ENCODE data around the gene GRK5. TPM values are rescaled to one million over a fixed set of nuclear protein-coding genes. Genes with fewer than 3 reads are reported as not detected.
"Not testable (repeated sequence)": the region's sequence is repeated elsewhere in the genome, so short reads cannot be mapped to it uniquely, and the experiment has no call there.

The GRK5 gene
- total RNA-seq, 1 donor from 2014 or later, result 163 TPM

- Mint-ChIP-seq H3K9me3 (ENCODE audit: unreplicated experiment) (no peaks in the 10 kb centered on the region), H3K27me3 (ENCODE audit: unreplicated experiment) (peaks cover 7% of the 10 kb centered on the region), H3K27ac (ENCODE audit: unreplicated experiment) (peak overlapping the region; percentile 27), H3K36me3 (ENCODE audit: low read depth, unreplicated experiment) (peaks cover 20% of the 10 kb centered on the region), H3K4me1 (ENCODE audit: unreplicated experiment) (peaks cover 16% of the 10 kb centered on the region), H3K4me3 (ENCODE audit: unreplicated experiment) (peak overlapping the region; percentile 52)
- no peak for DNase-seq (ENCODE audit: low spot score)
- no peak for TF ChIP-seq CTCF (IDR thresholded peaks at IDR 0.05; ENCODE audit: unreplicated experiment)
Observed at GRCh38 chr10:119176166-119176565, 31.2 kb upstream of the GRK5 start.

- Mint-ChIP-seq H3K4me1 (ENCODE audit: unreplicated experiment) (peaks cover 16% of the 10 kb centered on the region), H3K9me3 (ENCODE audit: unreplicated experiment) (no peaks in the 10 kb centered on the region), H3K4me3 (ENCODE audit: unreplicated experiment) (peak overlapping the region; percentile 99), H3K27me3 (ENCODE audit: unreplicated experiment) (peaks cover 7% of the 10 kb centered on the region), H3K27ac (ENCODE audit: unreplicated experiment) (peak overlapping the region; percentile 92), H3K36me3 (ENCODE audit: low read depth, unreplicated experiment) (peaks cover 13% of the 10 kb centered on the region)
- TF ChIP-seq CTCF (IDR thresholded peaks at IDR 0.05; ENCODE audit: unreplicated experiment), result no peak
- no peak for DNase-seq (ENCODE audit: low spot score)
Observed at GRCh38 chr10:119177708-119178371, 29.5 kb upstream of the GRK5 start.

- DNase-seq (ENCODE audit: low spot score), result peak; percentile 95
- TF ChIP-seq CTCF (IDR thresholded peaks at IDR 0.05; ENCODE audit: unreplicated experiment), result no peak
- Mint-ChIP-seq H3K4me3 (ENCODE audit: unreplicated experiment) (peak within 1 kb of the TSS; percentile 99), H3K9me3 (ENCODE audit: unreplicated experiment) (no peaks in the 10 kb centered on the region), H3K27me3 (ENCODE audit: unreplicated experiment) (peaks cover 7% of the 10 kb centered on the region), H3K36me3 (ENCODE audit: low read depth, unreplicated experiment) (peaks cover 13% of the 10 kb centered on the region), H3K27ac (ENCODE audit: unreplicated experiment) (peak within 1 kb of the TSS; percentile 92), H3K4me1 (ENCODE audit: unreplicated experiment) (peaks cover 16% of the 10 kb centered on the region)
Observed at GRCh38 chr10:119178372-119179119, 28.8 kb upstream of the GRK5 start, which contains the start of gene PRDX3. Gene PRDX3, minus strand, starts transcription at chr10:119178812. Its CDS starts 22 bp downstream, at chr10:119178790.

- H3K9me3 Mint-ChIP-seq (ENCODE audit: unreplicated experiment); H3K27ac Mint-ChIP-seq (ENCODE audit: unreplicated experiment); H3K4me1 Mint-ChIP-seq (ENCODE audit: unreplicated experiment); DNase-seq (ENCODE audit: low spot score); H3K27me3 Mint-ChIP-seq (ENCODE audit: unreplicated experiment); H3K4me3 Mint-ChIP-seq (ENCODE audit: unreplicated experiment): not testable (repeated sequence)
- H3K36me3 Mint-ChIP-seq (ENCODE audit: low read depth, unreplicated experiment), result peaks cover 12% of the 10 kb centered on the region
Observed at GRCh38 chr10:119180850-119181400, 26.4 kb upstream of the GRK5 start.

- TF ChIP-seq CTCF (IDR thresholded peaks at IDR 0.05; ENCODE audit: unreplicated experiment), result no peak
- Mint-ChIP-seq H3K27me3 (ENCODE audit: unreplicated experiment) (peaks cover 2% of the 10 kb centered on the region), H3K4me1 (ENCODE audit: unreplicated experiment) (no peaks in the 10 kb centered on the region), H3K4me3 (ENCODE audit: unreplicated experiment) (no peak overlapping the region), H3K36me3 (ENCODE audit: low read depth, unreplicated experiment) (peaks cover 3% of the 10 kb centered on the region), H3K27ac (ENCODE audit: unreplicated experiment) (no peak overlapping the region), H3K9me3 (ENCODE audit: unreplicated experiment) (no peaks in the 10 kb centered on the region)
- no peak for DNase-seq (ENCODE audit: low spot score)
Observed at GRCh38 chr10:119183664-119184412, 23.5 kb upstream of the GRK5 start.

Measured in endothelial cell (in vitro differentiated cells).